ENCODE measurements around the gene MAP3K10.
A peak's percentile ranks its signal among the peaks of the same experiment; 100 is the strongest.

The MAP3K10 gene

DNA sequence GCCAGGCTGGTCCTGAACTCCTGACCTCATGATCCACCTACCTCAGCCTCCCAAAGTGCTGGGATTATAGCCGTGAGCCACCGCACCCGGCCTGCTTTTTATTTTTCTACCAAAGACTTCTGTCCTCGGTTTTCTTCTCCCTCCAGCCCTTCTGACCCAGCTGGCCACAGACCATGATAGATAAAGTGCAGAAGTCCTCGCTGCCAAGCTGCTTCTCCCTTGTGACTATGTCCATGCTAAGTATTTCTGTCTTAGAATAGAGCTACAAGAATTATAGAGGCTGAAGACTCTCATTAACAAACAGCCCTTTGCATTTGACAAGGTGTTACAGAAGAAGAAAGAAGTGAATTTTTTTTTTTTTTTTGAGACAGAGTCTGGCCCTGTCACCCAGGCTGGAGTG is 15.4 kb upstream of the MAP3K10 start:
- DNase-seq = no peak

DNA sequence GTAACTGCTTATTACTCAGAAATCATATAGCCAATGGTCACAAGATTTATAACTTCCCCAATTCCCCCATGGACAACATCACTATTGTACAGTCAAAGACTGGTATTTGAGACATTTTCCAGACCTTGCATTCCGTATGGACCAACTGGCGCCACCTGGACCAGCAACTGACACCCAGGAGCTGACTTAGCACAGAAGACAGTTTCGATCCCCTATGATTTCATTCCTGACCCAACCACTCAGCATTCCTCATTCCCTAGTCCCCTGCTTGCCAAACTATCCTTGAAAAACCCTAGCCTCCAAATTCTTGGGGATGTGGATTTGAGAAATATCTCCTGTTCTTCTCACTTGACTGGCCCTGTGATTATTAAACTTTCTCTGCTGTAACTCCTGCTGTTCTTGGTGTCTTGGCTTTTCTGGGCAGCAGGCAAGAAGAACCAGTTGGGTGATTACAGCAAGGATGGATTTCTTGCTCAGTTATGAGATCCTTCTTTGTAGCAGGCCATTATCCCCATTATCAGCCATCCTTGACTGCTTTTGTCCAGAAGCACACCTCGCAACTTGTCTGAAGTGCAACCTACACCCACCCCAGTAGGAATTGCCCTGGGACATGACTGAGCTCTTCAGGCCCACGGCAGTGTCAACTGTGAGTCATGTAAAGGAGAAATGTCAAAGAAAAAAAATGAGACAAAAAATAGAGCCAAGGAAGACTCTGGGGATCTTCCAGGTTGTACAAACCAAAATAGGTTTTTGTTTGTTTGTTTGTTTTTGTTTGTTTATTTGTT is 13.7 kb upstream of the MAP3K10 start:
- no peak for DNase-seq

DNA sequence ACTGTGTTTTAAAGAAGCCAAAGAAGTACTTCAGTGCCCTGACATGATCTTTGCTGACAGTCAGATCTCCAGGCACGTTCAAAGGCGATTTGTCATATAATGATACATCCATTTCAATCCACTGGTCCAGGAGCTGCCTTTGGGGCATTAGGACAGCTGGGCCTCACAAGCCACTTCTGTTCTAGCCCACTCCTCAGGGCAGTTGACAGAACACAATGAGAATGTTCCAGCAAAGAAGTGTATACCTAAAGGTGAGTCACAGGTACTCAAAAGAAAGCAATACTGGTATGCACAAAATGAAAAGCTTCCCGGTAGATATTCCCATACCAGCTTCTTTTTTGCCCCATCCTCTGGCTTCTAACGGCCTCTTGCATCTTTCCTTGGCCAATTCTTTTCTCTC is 12.5 kb upstream of the MAP3K10 start:
- DNase-seq = no peak

DNA sequence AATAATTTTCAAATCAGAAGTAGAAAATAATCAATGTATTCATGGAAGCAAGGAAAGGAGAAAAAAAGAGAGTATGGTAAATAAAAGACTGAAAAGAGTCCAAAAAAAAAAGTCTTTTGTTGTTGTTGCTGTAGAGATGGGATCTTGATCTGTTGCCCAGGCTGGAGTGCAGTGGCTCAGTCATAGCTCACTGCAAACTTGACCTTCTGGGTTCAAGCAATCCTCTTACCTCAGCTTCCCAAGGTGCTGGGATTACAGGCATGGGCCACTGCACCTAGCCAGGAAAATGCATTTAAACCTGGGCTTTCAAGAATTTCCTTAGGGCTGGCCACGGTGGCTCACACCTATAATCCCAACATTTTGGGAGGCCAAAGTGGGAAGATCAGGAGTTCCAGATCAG is 7.0 kb upstream of the MAP3K10 start:
- DNase-seq = no peak

DNA sequence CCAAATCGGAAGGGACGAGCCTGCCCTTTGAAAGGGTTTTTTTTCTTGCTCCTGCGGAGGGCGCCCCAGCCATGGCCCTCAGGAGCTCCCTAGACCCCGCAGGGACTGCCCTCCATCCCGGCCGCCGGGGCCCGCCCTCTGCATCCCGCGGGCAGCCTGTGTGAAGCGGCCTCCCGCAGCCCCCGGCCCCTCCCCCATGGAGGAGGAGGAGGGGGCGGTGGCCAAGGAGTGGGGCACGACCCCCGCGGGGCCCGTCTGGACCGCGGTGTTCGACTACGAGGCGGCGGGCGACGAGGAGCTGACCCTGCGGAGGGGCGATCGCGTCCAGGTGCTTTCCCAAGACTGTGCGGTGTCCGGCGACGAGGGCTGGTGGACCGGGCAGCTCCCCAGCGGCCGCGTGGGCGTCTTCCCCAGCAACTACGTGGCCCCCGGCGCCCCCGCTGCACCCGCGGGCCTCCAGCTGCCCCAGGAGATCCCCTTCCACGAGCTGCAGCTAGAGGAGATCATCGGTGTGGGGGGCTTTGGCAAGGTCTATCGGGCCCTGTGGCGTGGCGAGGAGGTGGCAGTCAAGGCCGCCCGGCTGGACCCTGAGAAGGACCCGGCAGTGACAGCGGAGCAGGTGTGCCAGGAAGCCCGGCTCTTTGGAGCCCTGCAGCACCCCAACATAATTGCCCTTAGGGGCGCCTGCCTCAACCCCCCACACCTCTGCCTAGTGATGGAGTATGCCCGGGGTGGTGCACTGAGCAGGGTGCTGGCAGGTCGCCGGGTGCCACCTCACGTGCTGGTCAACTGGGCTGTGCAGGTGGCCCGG is 815 bp downstream of the MAP3K10 start:
- DNase-seq = peak; percentile 70

DNA sequence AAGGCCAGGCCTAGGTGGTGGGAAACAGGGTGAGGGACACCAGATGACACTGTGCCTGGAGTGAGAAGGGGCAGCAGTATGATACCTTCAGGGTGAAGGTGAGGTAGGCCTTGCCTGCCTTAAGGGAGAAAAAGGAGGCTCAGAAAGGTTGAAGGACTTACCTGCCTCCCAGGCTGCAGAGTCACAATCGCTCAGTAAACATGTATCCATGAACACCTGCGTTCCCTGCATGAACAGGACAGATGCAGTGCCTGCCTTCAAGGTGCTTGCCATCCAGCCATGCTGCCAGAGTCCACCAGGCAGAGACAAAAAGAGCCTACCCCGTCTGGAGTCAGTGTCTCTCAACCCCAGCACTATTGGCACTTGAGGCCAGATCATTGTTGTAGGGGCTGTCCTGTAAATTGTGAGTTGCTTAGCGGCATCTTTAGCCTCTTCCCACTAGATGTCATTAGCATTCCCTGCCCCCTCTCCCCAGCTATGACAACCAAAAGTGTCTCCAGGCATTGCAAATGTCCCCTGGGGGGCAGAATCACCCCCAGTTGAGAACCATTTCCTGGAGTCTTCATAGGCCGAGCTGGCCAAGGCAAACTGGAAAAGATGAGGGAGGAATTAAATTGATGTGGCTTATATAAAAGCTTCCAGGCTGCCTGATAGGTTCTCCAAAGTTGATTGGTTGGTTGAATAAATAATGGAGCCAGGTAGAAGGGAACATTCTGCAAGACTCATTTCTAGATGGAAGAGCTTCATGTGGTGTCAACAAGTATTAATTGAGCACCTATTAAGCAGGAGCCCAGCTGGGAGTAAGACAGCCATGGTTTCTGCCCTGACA is 1.7 kb downstream of the MAP3K10 start:
- no peak for DNase-seq

DNA sequence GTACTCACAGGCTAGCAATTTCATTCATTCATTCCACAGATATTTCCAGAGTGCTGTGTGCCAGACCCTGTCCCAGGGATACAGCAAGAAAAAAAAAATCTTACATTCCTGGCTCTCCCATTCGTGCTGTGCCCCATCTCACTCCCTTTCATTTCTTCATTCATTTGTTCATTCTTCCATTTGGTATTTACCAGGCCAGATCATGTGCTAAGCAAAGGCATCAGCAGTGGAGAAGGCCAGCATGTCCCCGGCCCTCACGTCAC is 2.3 kb downstream of the MAP3K10 start:
- no peak for DNase-seq

DNA sequence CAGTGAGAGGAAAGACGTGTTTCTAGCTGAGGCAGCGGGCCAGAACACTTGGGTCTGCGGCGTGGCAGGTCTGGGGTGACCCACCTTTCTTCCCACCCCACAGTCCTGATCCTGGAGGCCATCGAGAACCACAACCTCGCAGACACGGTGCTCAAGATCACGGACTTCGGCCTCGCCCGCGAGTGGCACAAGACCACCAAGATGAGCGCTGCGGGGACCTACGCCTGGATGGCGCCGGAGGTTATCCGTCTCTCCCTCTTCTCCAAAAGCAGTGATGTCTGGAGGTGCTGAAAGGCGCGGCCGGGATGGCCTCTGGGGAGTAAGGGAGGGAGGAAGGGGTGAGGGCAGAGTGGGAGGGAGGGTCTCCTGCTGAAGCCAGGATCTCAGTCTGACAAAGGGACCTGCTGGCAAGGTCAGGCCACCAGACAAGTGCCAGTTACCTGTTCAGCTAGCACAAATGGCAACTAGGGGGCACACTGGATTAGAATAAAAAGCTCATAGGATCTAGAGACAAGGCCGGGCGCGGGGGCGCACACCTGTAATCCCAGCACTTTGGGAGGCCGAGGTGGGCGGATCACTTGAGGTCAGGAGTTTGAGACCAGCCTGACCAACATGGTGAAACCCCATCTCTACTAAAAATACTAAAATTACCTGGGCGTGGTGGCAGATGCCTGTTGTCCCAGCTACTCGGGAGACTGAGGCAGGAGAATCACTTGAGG is 7.2 kb downstream of the MAP3K10 start:
- no peak for DNase-seq

DNA sequence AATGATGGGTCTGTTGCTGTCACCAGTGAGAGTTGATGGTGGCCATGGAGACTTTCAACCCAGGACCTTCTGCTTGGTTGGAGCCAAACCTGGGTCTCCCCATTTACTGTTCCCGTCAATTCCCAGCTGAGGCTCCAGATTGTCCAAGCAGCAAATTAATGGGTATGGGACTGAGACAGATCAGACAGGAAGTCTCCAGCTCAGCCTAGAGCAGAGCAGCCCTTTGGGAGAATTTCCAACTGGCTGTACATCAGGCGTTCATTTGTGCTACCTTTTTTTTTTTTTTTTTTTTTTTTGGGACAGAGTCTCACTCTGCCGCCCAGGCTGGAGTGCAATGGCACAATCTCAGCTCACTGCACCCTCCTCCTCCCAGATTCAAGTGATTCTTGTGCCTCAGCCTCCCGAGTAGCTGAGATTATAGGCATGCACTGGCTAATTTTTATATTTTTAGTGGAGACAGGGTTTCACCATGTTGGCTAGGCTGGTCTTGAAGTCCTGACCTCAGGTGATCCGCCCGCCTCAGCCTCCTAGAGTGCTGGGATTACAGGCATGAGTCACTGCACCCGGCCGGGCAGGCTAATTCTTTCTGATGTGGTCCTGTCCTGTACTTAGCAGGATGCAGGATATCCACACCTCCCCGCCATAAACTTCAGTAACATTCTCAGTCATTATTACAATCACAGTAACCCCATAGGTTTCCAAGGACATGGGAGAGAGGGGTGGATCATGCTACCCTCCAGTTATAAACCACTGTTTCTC is 9.3 kb downstream of the MAP3K10 start:
- DNase-seq = no peak

DNA sequence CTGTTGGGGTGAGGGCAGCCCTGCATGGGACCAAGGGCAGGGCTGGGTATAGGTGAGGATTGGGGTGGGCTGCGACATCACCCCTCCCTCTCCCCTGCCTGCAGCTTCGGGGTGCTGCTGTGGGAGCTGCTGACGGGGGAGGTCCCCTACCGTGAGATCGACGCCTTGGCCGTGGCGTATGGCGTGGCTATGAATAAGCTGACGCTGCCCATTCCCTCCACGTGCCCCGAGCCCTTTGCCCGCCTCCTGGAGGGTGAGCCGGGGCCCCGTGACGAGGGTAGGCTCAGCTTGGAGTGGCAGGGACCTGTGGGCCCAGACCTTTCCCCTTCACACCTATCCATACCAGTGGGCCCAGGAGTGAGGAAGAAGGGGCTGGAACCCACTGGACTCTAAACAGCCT is 13.2 kb downstream of the MAP3K10 start:
- no peak for DNase-seq

DNA sequence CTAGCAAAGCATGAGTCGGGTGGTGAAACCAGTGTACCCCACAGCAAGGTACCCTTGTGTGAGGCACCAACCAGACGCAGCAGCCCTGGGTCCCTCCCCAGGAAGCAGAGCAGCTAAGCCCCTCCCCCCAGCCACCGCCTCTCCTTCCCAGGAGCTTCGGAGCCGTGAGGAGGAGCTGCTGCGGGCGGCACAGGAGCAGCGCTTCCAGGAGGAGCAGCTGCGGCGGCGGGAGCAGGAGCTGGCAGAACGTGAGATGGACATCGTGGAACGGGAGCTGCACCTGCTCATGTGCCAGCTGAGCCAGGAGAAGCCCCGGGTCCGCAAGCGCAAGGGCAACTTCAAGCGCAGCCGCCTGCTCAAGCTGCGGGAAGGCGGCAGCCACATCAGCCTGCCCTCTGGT is 14.5 kb downstream of the MAP3K10 start:
- no peak for DNase-seq

DNA sequence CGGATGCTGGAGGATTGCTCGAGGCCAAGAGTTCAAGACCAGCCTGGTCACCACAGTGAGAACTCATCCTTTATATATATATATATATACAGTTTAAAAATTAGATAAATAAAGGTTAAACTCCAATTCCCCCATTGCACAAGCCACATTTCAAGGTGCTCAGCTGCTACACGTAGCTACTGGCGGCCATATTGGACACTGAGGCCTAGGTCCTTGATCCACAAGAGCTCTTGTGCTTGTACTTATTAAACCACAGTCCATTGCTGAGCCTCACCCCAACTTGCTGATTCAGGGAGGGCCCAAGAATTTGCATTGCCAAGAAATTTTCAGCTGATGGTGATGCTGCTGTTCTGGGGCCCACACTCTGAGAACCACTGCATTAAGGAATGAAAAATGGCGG is 17.4 kb downstream of the MAP3K10 start:
- DNase-seq = no peak

DNA sequence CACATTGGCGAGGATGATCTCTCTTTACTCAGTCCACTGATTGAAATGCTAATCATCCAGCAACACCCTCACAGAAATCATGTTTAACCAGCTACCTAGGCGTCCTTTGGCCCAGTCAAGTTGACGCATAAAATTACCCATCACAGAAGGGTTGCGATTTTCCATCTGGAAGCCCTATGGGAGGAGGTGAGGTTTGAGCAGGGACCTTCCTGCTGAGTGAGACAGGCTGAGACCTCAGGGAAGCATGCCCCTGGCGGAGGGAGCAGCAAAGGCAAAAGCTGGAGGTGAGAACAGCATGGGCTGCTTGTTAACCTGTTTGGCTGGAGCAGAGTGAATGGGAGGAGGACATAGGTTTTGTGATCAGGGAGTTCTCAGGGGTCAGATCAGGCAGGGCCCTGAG is 19.7 kb downstream of the MAP3K10 start:
- DNase-seq = no peak

DNA sequence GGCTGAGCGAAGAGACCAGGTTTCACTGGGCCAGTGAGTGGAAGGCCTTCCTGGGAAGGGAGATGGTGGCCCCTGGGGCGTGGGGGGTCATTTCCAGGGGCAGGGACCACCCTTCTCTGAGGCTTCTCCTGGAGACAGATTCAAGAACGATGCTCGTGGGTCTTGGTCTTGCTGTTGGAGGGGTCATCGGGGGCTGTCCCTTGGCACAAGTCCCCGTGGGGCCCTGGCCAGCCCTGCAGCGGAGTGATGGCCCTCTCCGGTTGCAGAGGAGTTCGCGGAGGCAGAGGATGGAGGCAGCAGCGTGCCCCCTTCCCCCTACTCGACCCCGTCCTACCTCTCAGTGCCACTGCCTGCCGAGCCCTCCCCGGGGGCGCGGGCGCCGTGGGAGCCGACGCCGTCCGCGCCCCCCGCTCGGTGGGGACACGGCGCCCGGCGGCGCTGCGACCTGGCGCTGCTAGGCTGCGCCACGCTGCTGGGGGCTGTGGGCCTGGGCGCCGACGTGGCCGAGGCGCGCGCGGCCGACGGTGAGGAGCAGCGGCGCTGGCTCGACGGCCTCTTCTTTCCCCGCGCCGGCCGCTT is 22.1 kb downstream of the MAP3K10 start:
- no peak for DNase-seq

DNA sequence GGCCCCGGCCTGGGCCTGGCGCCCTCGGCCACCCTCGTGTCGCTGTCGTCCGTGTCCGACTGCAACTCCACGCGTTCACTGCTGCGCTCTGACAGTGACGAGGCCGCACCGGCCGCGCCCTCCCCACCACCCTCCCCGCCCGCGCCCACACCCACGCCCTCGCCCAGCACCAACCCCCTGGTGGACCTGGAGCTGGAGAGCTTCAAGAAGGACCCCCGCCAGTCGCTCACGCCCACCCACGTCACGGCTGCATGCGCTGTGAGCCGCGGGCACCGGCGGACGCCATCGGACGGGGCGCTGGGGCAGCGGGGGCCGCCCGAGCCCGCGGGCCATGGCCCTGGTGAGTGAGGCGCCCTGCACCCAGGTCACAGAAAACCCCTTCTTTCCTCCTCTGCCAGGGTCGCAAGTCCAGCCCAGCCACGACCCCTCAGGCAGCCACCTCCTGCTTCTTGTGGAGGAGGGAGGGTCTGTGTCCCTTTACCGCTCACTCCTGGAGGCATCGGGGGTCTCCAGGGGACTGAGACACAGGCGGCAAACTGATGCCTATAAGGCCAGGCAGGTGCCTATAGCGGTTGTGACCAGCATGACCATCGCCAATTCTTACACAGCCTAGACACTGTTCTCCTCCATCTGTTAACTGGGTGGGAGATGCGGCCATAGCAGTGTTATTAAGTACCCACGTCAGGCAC is 22.8 kb downstream of the MAP3K10 start:
- DNase-seq = no peak

DNA sequence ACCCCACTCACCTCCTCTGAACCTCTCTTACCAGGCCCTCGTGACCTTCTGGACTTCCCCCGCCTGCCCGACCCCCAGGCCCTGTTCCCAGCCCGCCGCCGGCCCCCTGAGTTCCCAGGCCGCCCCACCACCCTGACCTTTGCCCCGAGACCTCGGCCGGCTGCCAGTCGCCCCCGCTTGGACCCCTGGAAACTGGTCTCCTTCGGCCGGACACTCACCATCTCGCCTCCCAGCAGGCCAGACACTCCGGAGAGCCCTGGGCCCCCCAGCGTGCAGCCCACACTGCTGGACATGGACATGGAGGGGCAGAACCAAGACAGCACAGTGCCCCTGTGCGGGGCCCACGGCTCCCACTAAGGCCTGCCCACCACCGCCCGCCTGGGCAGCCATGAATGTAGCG is 23.7 kb downstream of the MAP3K10 start:
- DNase-seq = no peak

DNA sequence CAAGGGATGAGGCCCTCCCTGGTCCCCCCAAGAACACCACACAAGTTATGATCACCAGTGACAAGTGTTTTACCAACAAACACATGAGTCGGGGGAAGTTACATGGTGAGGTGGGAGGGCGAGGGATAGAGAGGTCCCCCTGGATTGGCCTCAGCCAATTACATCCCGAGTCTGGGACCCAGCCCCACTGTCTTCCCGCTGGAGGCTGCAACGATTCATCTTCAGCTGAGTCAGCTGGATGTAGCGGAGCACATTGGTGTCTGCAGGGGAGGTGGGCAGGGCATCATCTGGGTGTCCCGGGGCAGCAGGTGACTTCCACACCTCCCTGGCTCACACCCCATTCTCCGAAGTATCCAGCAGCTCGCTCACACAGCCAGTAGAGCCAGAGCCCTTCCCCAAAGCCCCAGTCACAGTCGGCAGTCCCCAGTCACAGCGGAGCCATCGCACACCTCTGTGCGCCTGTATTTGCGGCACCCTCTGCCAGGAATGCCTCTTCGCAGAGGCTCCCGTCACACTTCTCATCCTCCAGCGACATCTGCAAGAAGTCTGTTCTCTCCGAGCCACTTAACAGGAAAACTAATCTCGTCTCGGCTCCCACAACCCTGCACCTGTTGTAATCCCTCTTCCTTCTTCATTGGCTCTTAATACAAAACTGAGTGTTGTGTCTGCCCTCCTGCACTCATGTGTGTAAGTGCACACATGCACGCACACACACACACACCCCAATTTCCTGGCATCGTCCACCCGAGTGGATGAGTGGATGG is 25.0 kb downstream of the MAP3K10 start:
- no peak for DNase-seq

DNA sequence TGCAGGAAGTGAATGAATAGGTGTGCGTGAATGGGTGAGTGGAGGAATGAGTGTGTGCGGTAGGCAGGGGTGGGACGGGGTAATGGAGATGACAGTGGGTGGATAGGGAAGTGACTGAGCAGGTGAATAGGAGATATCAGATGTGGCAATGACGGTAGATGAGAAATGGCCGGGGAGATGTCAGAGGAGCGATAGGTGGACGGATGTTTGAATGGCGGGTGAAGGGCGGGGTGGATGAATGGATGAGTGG is 25.5 kb downstream of the MAP3K10 start:
- no peak for DNase-seq

DNA sequence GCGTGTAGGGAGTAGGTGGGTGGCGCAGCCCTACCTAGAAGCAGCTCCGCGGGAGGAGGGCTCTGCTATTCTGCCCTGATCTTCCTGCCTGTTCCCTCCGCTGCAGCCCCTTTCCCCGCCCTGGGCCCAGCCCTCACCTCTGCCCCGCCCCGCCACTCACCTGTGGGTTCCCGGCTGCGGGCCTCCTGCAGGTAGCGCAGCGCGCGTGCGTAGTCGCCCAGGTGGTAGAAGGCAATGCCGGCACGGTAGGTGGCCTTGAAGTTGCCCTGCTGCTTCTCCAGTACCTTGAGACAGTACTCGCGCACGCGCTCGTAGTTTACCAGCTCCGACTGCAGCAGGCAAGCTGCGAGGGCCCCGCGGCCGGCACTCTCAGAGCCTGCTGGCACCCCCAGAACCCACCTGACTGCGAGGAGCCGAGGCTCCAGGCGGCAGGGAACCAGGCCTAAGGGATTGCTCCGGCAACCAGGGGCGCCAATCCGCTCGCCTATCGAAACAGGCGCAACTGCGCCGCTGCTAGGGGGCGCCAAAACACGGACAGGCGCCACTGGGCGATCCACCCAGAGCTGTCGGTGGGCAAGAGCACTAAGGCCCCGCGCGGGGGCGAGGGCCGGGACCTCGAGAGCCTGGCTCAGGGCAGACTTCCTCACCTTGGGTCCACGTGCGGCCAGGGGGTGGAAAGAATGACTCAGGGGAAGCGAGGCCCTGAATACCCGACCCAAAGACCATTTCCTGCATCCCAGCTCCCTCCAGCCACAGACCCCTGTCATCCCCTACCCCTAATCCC is 26.0 kb downstream of the MAP3K10 start:
- DNase-seq = peak; percentile 49
